Measurements from ENCODE around the gene CYP46A1. TPM values are rescaled to one million over a fixed set of nuclear protein-coding genes. Genes with fewer than 3 reads are reported as not detected.

Gene CYP46A1
- total RNA-seq, 2 donors from 2014 or later, result 1.3 TPM

Other genes starting within 250 kb of the CYP46A1 start
- 100 to 1,000 TPM in 1 of 2 donors, 10 to 100 TPM in 1; 74.5 to 103 TPM for gene SETD3, start 203.4 kb upstream of the CYP46A1 start, total RNA-seq
- 10 to 100 TPM; 34.3 to 35.3 TPM for gene CCNK, start 202.9 kb upstream of the CYP46A1 start, total RNA-seq
- gene CCDC85C, start 80.1 kb upstream of the CYP46A1 start, total RNA-seq, result 10 to 100 TPM; 19.8 to 28.2 TPM
- gene HHIPL1, start 39.2 kb upstream of the CYP46A1 start, total RNA-seq, result 10 to 100 TPM; 10.9 to 11.6 TPM
- gene EML1, start 109.1 kb downstream of the CYP46A1 start, total RNA-seq, result 10 to 100 TPM; 83.1 to 92.6 TPM